Gastrocnemius medialis (tissue), 4 donors: ENCODE results near the gene COLQ.

Experiments
- CTCF ChIP-seq, 5 experiments: fragments of 450-650 bp in 3 of 5; fragments of 200-600 bp in 2 of 5; sonication (generic) in 2 of 5; IDR thresholded peaks in 4 of 5; conservative IDR thresholded peaks in 1 of 5; 1 replicate in 4 of 5; 2 replicates in 1 of 5; pipeline ENCODE4 v1.5.1; 2016 to 2019; ENCODE audit warnings: antibody characterized with exemption in 5 of 5, mild to moderate bottlenecking in 3 of 5, moderate library complexity in 3 of 5
- POLR2A ChIP-seq, 2 donors: fragments of 450-650 bp; IDR thresholded peaks; one replicate each; pipeline ENCODE4 v1.6.1; 2017; ENCODE audit warnings: antibody characterized with exemption in 2 of 2, mild to moderate bottlenecking in 2 of 2, moderate library complexity in 2 of 2

DNA sequence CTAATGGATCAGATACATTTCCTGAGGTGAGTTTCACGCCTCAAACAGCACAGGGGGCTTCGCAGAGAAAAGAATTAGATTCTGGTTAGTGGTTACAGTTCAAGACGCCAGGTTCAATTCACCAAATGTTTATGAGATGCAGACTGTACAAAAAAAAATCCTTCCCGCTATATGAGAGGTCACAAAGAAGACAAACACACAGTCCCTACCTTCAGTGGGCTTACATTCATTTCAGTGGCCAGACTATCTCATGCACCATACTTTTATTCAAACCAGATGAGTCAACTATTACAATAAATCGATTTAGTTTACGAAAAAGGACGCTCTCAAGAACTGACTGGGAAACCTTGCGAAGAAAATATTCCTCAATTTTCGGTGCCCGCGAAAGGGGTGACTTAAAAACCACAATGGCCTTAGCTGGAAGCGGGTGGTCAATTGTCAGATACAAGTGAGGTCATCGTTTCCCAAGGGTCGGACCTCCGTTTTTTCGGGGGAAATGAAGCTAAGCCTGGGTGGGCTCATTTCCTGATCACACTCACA is 94.9 kb downstream of the COLQ start:
- TF ChIP-seq CTCF (IDR thresholded peaks at IDR 0.05 in 4 of 5, conservative IDR thresholded peaks at IDR 0.05 in 1 of 5), result no peak
- TF ChIP-seq POLR2A (IDR thresholded peaks at IDR 0.05), result no peak
